ENCODE measurements around the gene COL25A1.
"Not testable (repeated sequence)": the region's sequence is repeated elsewhere in the genome, so short reads cannot be mapped to it uniquely, and the experiment has no call there.

The COL25A1 gene

GRCh38 chr4:108943371-108943770 is 359.1 kb downstream of the COL25A1 start:
- no peak for DNase-seq

GRCh38 chr4:108941904-108942430 is 360.5 kb downstream of the COL25A1 start:
- DNase-seq = peak; percentile 44

DNA sequence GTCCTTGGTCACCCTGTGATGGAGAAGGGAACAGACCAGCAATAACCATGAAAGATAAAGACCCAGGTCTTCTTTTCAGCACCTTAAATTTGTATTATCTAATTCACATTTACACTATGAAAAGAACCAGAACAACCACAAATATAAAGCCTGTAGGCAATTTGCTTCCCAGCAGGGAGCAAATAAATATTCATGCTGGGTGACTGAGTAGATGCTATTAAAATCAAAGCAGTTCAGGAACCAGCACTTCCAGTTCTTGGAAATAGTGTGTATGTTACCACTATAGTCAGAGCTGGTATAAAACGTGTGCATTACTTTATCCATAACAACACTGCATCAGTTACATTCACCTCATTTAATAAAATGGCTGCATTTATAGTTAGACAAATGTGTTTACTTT is 361.8 kb downstream of the COL25A1 start:
- DNase-seq = no peak

GRCh38 chr4:108940149-108940548 is 362.3 kb downstream of the COL25A1 start:
- no peak for DNase-seq

DNA sequence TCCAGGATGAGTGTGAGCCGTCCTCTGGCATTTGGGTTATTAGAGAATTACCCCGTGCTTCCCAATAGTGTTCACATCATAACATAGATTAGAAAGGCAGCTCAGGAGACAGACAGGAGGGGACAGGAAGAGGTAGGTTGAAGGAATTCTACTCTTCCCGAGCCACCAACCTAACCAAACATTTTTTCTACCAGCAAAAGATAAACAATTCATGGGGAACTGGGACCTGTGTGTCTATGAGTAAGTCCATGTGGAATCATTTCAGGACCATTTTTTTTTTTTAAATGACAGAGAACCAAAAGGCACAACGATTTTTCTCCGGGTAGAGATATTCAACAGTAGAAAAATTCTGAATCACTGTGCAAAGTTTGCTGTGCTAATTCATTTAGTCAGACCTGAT is 365.4 kb downstream of the COL25A1 start:
- no peak for DNase-seq

DNA sequence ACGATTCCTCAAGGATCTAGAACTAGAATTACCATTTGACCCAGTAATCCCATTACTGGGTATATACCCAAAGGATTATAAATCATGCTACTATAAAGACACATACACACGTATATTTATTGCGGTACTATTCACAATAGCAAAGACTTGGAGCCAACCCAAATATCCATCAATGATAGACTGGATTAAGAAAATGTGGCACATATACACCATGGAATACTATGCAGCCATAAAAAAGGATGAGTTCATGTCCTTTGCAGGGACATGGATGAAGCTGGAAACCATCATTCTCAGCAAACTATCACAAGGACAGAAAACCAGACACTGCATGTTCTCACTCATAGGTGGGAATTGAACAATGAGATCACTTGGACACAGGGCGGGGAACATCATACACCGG is 368.5 kb downstream of the COL25A1 start:
- not testable (repeated sequence) for DNase-seq

- DNase-seq = no peak
These were observed 369.4 kb downstream of the COL25A1 start for GRCh38 chr4:108933046-108933445.

DNA sequence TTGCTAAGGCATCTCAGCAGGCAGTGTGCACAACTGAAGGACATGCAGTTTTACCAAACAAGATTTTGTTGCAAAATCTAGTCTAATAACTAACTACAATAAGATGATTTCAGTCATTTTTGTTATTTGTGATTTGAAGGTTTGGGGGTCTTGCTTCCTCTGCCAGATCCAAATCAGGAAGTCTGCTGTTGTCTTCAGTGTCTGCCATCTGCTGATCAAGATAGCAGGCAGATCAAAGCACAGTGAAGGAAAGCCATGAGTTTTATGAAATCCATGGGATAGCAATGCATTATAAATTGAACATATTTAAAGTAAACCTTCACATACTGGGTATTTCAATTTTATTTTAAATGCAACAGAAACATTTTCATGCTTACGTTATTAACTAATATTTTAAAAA is 370.5 kb downstream of the COL25A1 start:
- no peak for DNase-seq

DNA sequence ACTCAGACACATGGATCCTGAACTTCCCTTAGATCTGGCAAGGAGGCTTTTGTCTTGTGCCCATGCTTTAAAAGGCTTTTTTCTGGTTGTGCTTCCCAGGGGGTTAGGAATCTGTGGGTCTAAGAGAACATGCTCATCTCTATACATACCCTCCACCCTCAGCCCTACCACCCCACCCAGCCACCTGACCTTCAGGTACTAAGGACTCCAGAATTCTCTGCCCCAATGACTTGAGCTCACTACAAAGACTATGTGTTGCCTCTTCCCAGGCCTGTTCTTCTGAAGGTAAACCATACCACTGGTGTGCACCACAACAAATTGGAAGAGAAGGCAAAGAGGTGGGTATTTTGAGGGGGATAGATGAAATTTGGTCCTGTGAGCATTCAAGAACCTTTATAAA is 372.3 kb downstream of the COL25A1 start:
- DNase-seq = no peak

- no peak for DNase-seq
These were observed 375.7 kb downstream of the COL25A1 start for GRCh38 chr4:108926781-108927180.

DNA sequence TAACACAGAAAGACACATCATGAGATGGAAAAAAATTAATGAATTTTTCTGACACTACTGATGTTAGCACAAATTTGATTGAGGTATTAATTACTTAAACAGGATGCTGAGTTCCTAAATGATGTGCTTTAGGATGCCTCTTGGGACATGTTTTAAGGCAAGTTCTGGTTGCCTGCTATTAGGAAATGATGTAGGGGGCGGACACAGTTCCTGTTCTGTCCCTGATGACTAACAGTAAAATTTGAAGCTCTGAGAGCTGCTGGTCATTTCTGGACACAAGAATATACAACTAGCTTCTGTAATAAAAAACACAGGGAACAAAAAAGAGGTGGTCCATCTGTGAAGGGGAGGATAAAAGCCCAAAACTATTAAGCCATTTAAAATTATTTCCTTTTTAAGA is 376.4 kb downstream of the COL25A1 start:
- no peak for DNase-seq

DNA sequence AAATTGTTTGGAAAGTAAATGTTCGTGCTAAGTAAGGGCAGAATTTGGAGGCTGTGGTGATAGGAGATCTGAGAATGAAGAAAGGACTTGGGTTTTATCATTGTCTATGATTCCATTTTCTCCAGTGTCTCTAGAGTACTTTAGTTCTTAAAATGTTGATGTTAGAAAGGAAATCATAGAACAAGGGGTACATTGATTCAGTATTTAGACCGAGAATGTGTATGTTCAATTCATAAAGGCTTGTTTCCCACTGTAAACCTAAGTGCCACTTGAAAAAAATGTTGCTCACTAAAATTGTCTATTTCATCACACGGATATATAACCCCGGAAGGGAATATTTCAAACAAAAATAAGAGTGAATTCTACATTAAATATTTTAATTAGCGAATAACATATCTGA is 380.3 kb downstream of the COL25A1 start:
- no peak for DNase-seq

DNA sequence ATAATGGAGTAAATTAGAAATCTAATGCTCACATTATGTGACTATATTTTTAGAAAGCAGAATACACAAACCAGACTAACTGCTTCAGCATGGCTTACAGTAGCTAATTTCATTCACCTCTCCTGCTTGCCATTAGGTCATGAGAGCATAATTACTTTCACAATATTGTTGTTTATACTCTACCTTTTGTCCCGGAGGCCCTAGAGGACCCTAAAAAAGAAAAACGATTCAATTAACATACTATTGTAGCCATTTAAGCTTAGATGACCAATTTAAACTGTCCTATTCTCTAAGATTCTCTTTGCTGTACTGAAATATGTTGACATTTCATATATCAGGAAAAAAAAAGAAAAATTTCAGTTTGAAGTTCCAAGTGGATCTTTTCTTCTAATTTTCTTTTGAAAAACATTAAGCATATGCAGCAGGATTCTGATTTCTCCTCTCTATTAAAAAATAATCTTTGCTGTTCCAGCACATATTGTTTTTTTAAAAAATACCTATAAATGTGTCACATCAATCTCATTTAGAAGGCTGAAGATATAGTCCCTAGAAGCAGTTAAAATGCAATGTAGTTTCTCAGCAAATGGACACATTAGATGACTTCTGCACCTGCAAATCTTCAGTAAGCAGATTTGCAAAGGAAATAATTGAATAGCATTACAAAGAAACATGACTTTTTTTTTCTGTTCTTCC is 381.9 kb downstream of the COL25A1 start:
- no peak for DNase-seq

- no peak for DNase-seq
These were observed 383.1 kb downstream of the COL25A1 start for GRCh38 chr4:108919226-108919893.

DNA sequence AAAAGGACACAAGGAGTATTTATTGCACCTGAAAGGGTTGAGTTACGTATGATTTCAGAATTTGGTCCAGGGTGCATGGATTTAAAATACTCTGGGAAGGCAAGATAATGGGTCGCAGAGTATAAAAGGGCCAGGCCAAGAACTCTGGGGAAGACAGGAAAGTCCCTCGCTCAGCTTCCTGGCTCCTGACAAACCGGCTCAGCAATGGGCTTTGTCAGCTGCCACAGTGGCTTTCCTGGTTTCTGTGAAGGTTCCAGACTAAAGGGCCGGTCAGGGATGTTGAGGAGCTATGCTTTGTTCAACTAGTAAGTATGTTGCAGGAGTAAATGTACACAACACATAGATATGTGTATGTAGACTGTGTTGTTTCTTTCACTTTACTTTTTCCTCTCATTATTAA is 385.2 kb downstream of the COL25A1 start:
- no peak for DNase-seq

- DNase-seq = no peak
These were observed 385.8 kb downstream of the COL25A1 start for GRCh38 chr4:108916638-108917037.

DNA sequence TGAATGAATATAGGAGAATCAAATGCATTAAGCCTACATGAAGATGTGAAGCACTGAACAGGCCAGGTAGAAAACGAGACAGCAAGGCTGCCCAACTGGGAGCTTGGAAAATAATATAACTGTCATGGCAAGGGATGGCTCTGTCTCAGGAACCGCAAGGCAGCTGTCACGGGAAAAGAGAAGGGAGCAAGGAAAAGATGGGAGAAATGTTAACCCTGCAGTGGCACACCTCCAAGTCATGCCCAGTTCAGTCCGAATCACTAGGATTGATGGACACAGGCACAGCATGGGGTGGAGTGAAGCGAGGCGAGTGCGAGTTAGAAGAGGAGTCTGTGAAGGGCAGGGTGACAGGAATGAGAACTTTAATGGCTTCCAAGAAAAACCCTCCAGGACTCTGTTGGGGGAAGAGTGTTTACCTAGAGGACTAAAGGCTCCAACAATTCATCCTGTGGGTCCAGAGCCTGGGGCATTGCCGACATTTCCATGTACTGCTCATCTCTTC is 395.5 kb downstream of the COL25A1 start:
- no peak for DNase-seq

DNA sequence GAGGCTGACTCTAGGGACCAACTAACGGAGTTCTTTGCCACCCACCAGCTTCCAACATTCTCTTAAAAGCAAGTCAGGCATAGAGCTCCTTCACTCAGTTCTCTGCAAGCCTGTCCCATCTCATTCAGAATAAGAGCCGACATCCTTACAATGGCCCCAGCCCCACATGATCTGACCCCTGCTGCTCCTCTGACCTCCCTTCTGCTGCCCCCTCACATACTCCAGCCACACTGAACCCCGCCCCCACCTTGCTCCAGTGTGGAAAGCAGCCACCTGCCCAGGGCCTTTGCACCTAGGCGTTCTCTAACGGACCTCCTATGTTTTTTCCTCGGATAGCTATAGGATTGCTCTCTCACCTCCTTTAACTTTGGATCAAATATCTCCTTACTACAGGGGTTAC is 396.5 kb downstream of the COL25A1 start:
- DNase-seq = no peak

GRCh38 chr4:108903464-108904221 is 398.8 kb downstream of the COL25A1 start:
- DNase-seq = no peak

DNA sequence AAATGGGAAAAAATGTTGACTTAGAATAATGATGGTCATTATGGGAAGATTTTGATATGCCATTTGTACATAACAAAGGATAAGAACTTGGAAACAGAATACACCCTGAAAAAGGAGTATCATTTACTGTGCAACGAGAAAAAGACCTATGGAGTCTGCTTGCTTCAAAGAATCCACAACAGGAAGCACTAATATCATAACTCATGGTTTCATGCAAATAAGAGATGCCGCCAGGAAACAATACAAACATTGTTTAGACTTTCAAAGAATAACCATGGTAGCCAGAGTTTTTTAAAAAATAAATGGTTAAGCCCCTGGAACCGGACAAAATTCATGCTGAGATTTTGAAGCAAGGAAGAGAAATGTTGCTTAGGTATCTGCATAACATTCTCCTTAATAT is 399.7 kb downstream of the COL25A1 start:
- DNase-seq = no peak

- DNase-seq = no peak
These were observed 401.2 kb downstream of the COL25A1 start for GRCh38 chr4:108901291-108901690.

- DNase-seq = no peak
These were observed 402.4 kb downstream of the COL25A1 start for GRCh38 chr4:108900018-108900580.

- no peak for DNase-seq
These were observed 409.0 kb downstream of the COL25A1 start for GRCh38 chr4:108893468-108893867.

Data from SHP77 treated with DMSO at 0.1 percent for 48 hours (cell line).